HEK293T (cell line): Measurements from ENCODE around the gene RAB25.

Experiments used
- BHLHE40 ChIP-seq: fragments of 450-650 bp; IDR thresholded peaks from 2 replicates; pipeline ENCODE4 v1.6.1; 2016; ENCODE audit warnings: mild to moderate bottlenecking, moderate library complexity, borderline replicate concordance
- ELF4 ChIP-seq: fragments of 450-650 bp; IDR thresholded peaks from 2 replicates; pipeline ENCODE4 v1.6.1; 2017; ENCODE audit warnings: antibody characterized with exemption
- FOXA1 ChIP-seq: fragments of 450-650 bp; IDR thresholded peaks from 2 replicates; pipeline ENCODE4 v1.6.1; 2016; ENCODE audit warnings: mild to moderate bottlenecking
- L3MBTL2 ChIP-seq: fragments of 450-650 bp; conservative IDR thresholded peaks from 2 replicates; pipeline ENCODE4 v1.6.1; 2016; ENCODE audit warnings: mild to moderate bottlenecking
- LEF1 ChIP-seq: fragments of 450-650 bp; IDR thresholded peaks from 2 replicates; pipeline ENCODE4 v1.6.1; 2017; ENCODE audit warnings: mild to moderate bottlenecking, borderline replicate concordance
- NFRKB ChIP-seq: fragments of 450-650 bp; IDR thresholded peaks from 2 replicates; pipeline ENCODE4 v1.6.1; 2016; ENCODE audit warnings: mild to moderate bottlenecking, moderate library complexity
- SP1 ChIP-seq: fragments of 450-650 bp; IDR thresholded peaks from 2 replicates; pipeline ENCODE4 v1.6.1; 2017
- ZNF384 ChIP-seq: fragments of 450-650 bp; IDR thresholded peaks from 2 replicates; pipeline ENCODE4 v1.6.1; 2016

- TF ChIP-seq ZNF384 (no peak), BHLHE40 (no peak), ELF4 (no peak), FOXA1 (no peak), SP1 (no peak), L3MBTL2 (no peak), LEF1 (no peak), NFRKB (no peak)
Measured at GRCh38 chr1:156111355-156111962, 50.5 kb downstream of the RAB25 start.
